HG02678 (cell line): ENCODE results near the gene PCDHAC2.

Experiments used
- ATAC-seq: cut with Tn5 transposase; IDR thresholded peaks from one replicate; pipeline ENCODE4 v1.9.1; 2021; ENCODE audit warnings: mild to moderate bottlenecking, moderate library complexity; ENCODE audit not compliant: unreplicated experiment

Gene PCDHAC2

GRCh38 chr5:140966293-140967225, at the start of gene PCDHAC2:
PCDHAC2 (plus strand) TSS chr5:140966476; CDS start chr5:140966767, 291 bp downstream.
- ATAC-seq: no peak

GRCh38 chr5:140923601-140924000, 42.7 kb upstream of the PCDHAC2 start:
- no peak for ATAC-seq

- no peak for ATAC-seq
Observed at GRCh38 chr5:140925806-140926442, 40.4 kb upstream of the PCDHAC2 start, which contains the start of gene PCDHAC1. PCDHAC1 (plus strand) TSS chr5:140926299; CDS start chr5:140926893, 594 bp downstream.

- no peak for ATAC-seq
Observed at GRCh38 chr5:140926443-140927227, 39.6 kb upstream of the PCDHAC2 start.

GRCh38 chr5:140927228-140927573, 39.1 kb upstream of the PCDHAC2 start:
- no peak for ATAC-seq

GRCh38 chr5:140934964-140935606, 31.2 kb upstream of the PCDHAC2 start:
- ATAC-seq: no peak

- ATAC-seq: no peak
Observed at GRCh38 chr5:140946578-140946977, 19.7 kb upstream of the PCDHAC2 start.

GRCh38 chr5:140951636-140952035, 14.6 kb upstream of the PCDHAC2 start:
- no peak for ATAC-seq

- no peak for ATAC-seq
Observed at GRCh38 chr5:140953234-140953633, 13.0 kb upstream of the PCDHAC2 start.

- ATAC-seq: no peak
Observed at GRCh38 chr5:140962190-140962589, 4.1 kb upstream of the PCDHAC2 start.

GRCh38 chr5:140964356-140964755, 1.9 kb upstream of the PCDHAC2 start:
- ATAC-seq: no peak

GRCh38 chr5:140965905-140966292, 377 bp upstream of the PCDHAC2 start:
- ATAC-seq: no peak

- ATAC-seq: no peak
Observed at GRCh38 chr5:140967226-140967893, 1.1 kb downstream of the PCDHAC2 start.

GRCh38 chr5:140969880-140970279, 3.6 kb downstream of the PCDHAC2 start:
- ATAC-seq: no peak

GRCh38 chr5:140973550-140973949, 7.3 kb downstream of the PCDHAC2 start:
- no peak for ATAC-seq

GRCh38 chr5:140977003-140977402, 10.7 kb downstream of the PCDHAC2 start:
- ATAC-seq: no peak

GRCh38 chr5:140978260-140978659, 12.0 kb downstream of the PCDHAC2 start:
- ATAC-seq: no peak

GRCh38 chr5:140978983-140979382, 12.7 kb downstream of the PCDHAC2 start:
- no peak for ATAC-seq

GRCh38 chr5:140982083-140982716, 15.9 kb downstream of the PCDHAC2 start:
- ATAC-seq: no peak

- no peak for ATAC-seq
Observed at GRCh38 chr5:140986117-140986521, 19.8 kb downstream of the PCDHAC2 start.
